HCT116 (cell line): ENCODE measurements around the gene KIAA0930. TPM values are rescaled to one million over a fixed set of nuclear protein-coding genes. Genes with fewer than 3 reads are reported as not detected.

Source experiments
- ATAC-seq: fragments of 200-7000 bp; cut with Tn5 transposase; 2 replicates; pipeline ENCODE4 v1.9.1; 2020; ENCODE audit warnings: mild to moderate bottlenecking, moderate library complexity
- BruUV-seq: library from RNA; stranded (reverse); fragments of 400-500 nt; replicated peaks from 2 replicates; lab custom pipeline; 2021; lab: Mats Ljungman, UMichigan
- CTCF ChIA-PET: fragments of 300-600 bp; sonication (Branson Sonifier 250); formaldehyde crosslinking; loops from one replicate; lab custom pipeline; 2021; ENCODE audit warnings: antibody characterized with exemption; lab: Charles Lee
- POLR2A ChIA-PET: fragments of 300-600, 350-600 bp; sonication (Branson Sonifier 250); formaldehyde crosslinking; loops from one replicate; lab custom pipeline; 2021; ENCODE audit warnings: antibody characterized with exemption; lab: Charles Lee
- RAD21 ChIA-PET, 2 experiments: fragments of 300-600 bp; sonication (Branson Sonifier 250); formaldehyde crosslinking; loops; one replicate each; lab custom pipeline; 2023; ENCODE audit warnings: low total read pairs in 2 of 2; ENCODE audit not compliant: uncharacterized antibody in 2 of 2, unreplicated experiment in 2 of 2, low non-redundant PET in 1 of 2; lab: Charles Lee
- DNase-seq: peaks from one replicate; pipeline ENCODE4 v3.0.0-alpha.2; 2010; ENCODE audit warnings: low read depth, low spot score
- H2AFZ ChIP-seq: fragments of 200-600 bp; shearing (Covaris generic), sonication (generic); 2 replicates; pipeline ENCODE4 v1.6.1; 2017; ENCODE audit warnings: low read depth, mixed run types, mixed read lengths, antibody characterized with exemption, low read length; ENCODE audit not compliant: poor library complexity, severe bottlenecking
- H3K27ac ChIP-seq: 2 replicates; pipeline ENCODE4 v1.5.1; 2012; ENCODE audit warnings: low read depth, low read length
- H3K27me3 ChIP-seq: fragments of 200-600 bp; sonication (generic); 2 replicates; pipeline ENCODE4 v1.6.1; 2016; ENCODE audit warnings: mixed run types, low read length, mixed read lengths; ENCODE audit not compliant: insufficient read depth
- H3K36me3 ChIP-seq, 2 experiments: fragments of 200-500 bp in 1 of 2; fragments of 200-600 bp in 1 of 2; sonication (Bioruptor generic) in 1 of 2; sonication (generic) in 1 of 2; 2 replicates each; pipeline versions ENCODE4 v1.5.1 to v1.6.1; 2014 to 2016; ENCODE audit warnings: low read length in 2 of 2, inconsistent platforms in 1 of 2, mixed read lengths in 1 of 2, mixed run types in 1 of 2; ENCODE audit not compliant: insufficient read depth in 2 of 2, control insufficient read depth in 1 of 2
- H3K4me1 ChIP-seq, 2 experiments: fragments of 200-600 bp in 1 of 2; sonication (generic) in 1 of 2; 2 replicates each; pipeline versions ENCODE4 v1.5.1 to v1.6.1; 2012 to 2017; ENCODE audit warnings: low read length in 2 of 2, inconsistent platforms in 1 of 2, mild to moderate bottlenecking in 1 of 2, mixed read lengths in 1 of 2, mixed run types in 1 of 2, moderate library complexity in 1 of 2; ENCODE audit not compliant: insufficient read depth in 2 of 2, control insufficient read depth in 1 of 2
- H3K4me2 ChIP-seq: fragments of 200-600 bp; sonication (generic); 2 replicates; pipeline ENCODE4 v1.6.1; 2017; ENCODE audit warnings: mixed run types, low read length, mixed read lengths
- H3K4me3 ChIP-seq, 2 experiments: fragments of 200-600 bp in 1 of 2; sonication (generic) in 1 of 2; replicated peaks in 1 of 2; 2 replicates each; pipeline ENCODE4 v1.5.1; 2011 to 2016; ENCODE audit warnings: low read length in 2 of 2, control low read depth in 1 of 2, low read depth in 1 of 2, mild to moderate bottlenecking in 1 of 2, mixed read lengths in 1 of 2, mixed run types in 1 of 2
- H3K79me2 ChIP-seq: fragments of 200-600 bp; sonication (generic); 2 replicates; pipeline ENCODE4 v1.6.1; 2017; ENCODE audit warnings: mild to moderate bottlenecking, mixed run types, low read length, moderate library complexity, mixed read lengths; ENCODE audit not compliant: insufficient read depth
- H3K9ac ChIP-seq: fragments of 200-600 bp; sonication (generic); 2 replicates; pipeline ENCODE4 v1.6.1; 2016; ENCODE audit warnings: low read length, mixed read lengths
- H3K9me2 ChIP-seq: fragments of 200-600 bp; sonication (generic), shearing (Covaris generic); 2 replicates; pipeline ENCODE4 v1.6.1; 2017; ENCODE audit warnings: mixed run types, mild to moderate bottlenecking, moderate library complexity; ENCODE audit not compliant: insufficient read depth
- H3K9me3 ChIP-seq, 2 experiments: fragments of 200-500 bp in 1 of 2; fragments of 200-600 bp in 1 of 2; sonication (Bioruptor generic) in 1 of 2; sonication (generic) in 1 of 2; 2 replicates each; pipeline ENCODE4 v1.6.1; 2014 to 2017; ENCODE audit warnings: low read length in 2 of 2, mixed read lengths in 2 of 2, inconsistent platforms in 1 of 2, low read depth in 1 of 2, mild to moderate bottlenecking in 1 of 2, mixed run types in 1 of 2, moderate library complexity in 1 of 2; ENCODE audit not compliant: control insufficient read depth in 1 of 2, insufficient read depth in 1 of 2
- H4K20me1 ChIP-seq: fragments of 200-600 bp; sonication (generic), shearing (Covaris generic); 2 replicates; pipeline ENCODE4 v1.6.1; 2017; ENCODE audit warnings: mixed run types, mild to moderate bottlenecking, moderate library complexity; ENCODE audit not compliant: insufficient read depth
- CEBPB ChIP-seq: IDR thresholded peaks from 2 replicates; pipeline ENCODE4 v1.6.1; 2012; ENCODE audit warnings: low read depth
- EZH2 ChIP-seq: fragments of 200-600 bp; sonication (generic); IDR thresholded peaks from 2 replicates; pipeline ENCODE4 v1.6.1; 2017; ENCODE audit warnings: antibody characterized with exemption, mixed run types
- EZH2phosphoT487 ChIP-seq: fragments of 200-600 bp; IDR thresholded peaks from 2 replicates; pipeline ENCODE4 v1.6.1; 2018; ENCODE audit warnings: antibody characterized with exemption, borderline replicate concordance
- POLR2A ChIP-seq: IDR thresholded peaks from 2 replicates; pipeline ENCODE4 v1.7.0; 2011; ENCODE audit warnings: borderline replicate concordance; ENCODE audit not compliant: insufficient read depth, insufficient read length; ENCODE audit errors: extremely low read depth
- SRF ChIP-seq: IDR thresholded peaks from 2 replicates; pipeline ENCODE4 v1.6.1; 2012; ENCODE audit warnings: low read depth
- intact Hi-C: fragments of 100-400 bp; cut with micrococcal nuclease; formaldehyde crosslinking; loops from 2 replicates; pipeline ENCODE4 v1.10.0; 2022
- total RNA-seq: library from RNA; stranded (reverse); gene quantifications from one replicate; pipeline ENCODE4 v1.2.1, GENCODE V29; 2021; ENCODE audit not compliant: unreplicated experiment
- TF ChIP-seq, protein P1 (sequence below), 3 experiments: fragments of 200-600 bp in 1 of 3; sonication (generic) in 1 of 3; IDR thresholded peaks in 2 of 3; conservative IDR thresholded peaks in 1 of 3; 2 replicates each; pipeline ENCODE4 v1.5.1; 2012 to 2017; ENCODE audit warnings: low read depth in 2 of 3, low read length in 2 of 3, antibody characterized with exemption in 1 of 3, borderline replicate concordance in 1 of 3, control low read depth in 1 of 3, mild to moderate bottlenecking in 1 of 3, mixed read lengths in 1 of 3, mixed run types in 1 of 3, moderate library complexity in 1 of 3; ENCODE audit not compliant: insufficient read depth in 1 of 3
- TF ChIP-seq, protein P2 (sequence below): IDR thresholded peaks from 2 replicates; pipeline ENCODE4 v1.6.1; 2011; ENCODE audit warnings: mild to moderate bottlenecking, low read length, moderate library complexity; ENCODE audit not compliant: insufficient replicate concordance; ENCODE audit errors: extremely low read depth
- TF ChIP-seq, protein P3 (sequence below): IDR thresholded peaks from 2 replicates; pipeline ENCODE4 v1.6.1; 2012

KIAA0930 gene
- total RNA-seq, 1 experiment from 2014 or later = 60.9 TPM

DNA sequence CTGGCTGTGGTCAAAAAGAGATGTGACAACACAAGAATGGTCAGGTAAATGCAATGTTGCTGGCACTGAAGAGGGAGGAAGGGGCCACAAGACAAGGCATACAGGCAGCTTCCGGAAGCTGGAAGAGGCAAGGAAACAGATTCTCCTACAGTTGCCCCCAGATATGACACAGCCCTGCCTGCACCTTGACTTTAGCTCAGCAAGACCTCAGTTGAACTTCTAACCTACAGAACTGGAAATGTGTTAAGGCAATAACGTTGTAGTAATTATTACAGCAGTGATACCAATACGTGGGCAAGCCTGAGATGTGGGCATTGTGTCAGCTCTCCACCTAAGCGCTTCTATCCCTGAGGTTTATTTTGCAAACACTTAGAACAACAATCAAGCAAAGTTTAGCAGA lies 4.2 kb upstream of the KIAA0930 start:
- no peak overlapping the region for H3K4me3 ChIP-seq
- CTCF ChIA-PET = no interaction called here
- peaks cover 6% of the 10 kb centered on the region for H3K79me2 ChIP-seq
- RAD21 ChIA-PET = no interaction called here
- intact Hi-C loops = no loop called here
- no peak for TF ChIP-seq EZH2
- TF ChIP-seq, protein P1, sequence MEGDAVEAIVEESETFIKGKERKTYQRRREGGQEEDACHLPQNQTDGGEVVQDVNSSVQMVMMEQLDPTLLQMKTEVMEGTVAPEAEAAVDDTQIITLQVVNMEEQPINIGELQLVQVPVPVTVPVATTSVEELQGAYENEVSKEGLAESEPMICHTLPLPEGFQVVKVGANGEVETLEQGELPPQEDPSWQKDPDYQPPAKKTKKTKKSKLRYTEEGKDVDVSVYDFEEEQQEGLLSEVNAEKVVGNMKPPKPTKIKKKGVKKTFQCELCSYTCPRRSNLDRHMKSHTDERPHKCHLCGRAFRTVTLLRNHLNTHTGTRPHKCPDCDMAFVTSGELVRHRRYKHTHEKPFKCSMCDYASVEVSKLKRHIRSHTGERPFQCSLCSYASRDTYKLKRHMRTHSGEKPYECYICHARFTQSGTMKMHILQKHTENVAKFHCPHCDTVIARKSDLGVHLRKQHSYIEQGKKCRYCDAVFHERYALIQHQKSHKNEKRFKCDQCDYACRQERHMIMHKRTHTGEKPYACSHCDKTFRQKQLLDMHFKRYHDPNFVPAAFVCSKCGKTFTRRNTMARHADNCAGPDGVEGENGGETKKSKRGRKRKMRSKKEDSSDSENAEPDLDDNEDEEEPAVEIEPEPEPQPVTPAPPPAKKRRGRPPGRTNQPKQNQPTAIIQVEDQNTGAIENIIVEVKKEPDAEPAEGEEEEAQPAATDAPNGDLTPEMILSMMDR (IDR thresholded peaks at IDR 0.05 in 2 of 3, conservative IDR thresholded peaks at IDR 0.05 in 1 of 3; ENCODE audit: borderline replicate concordance in 1 of 3, insufficient read depth in 1 of 3, low read depth in 2 of 3, low read length in 2 of 3) = no peak
- TF ChIP-seq SRF = no peak
- TF ChIP-seq CEBPB = no peak
- no peak for TF ChIP-seq POLR2A
- TF ChIP-seq, protein P2, sequence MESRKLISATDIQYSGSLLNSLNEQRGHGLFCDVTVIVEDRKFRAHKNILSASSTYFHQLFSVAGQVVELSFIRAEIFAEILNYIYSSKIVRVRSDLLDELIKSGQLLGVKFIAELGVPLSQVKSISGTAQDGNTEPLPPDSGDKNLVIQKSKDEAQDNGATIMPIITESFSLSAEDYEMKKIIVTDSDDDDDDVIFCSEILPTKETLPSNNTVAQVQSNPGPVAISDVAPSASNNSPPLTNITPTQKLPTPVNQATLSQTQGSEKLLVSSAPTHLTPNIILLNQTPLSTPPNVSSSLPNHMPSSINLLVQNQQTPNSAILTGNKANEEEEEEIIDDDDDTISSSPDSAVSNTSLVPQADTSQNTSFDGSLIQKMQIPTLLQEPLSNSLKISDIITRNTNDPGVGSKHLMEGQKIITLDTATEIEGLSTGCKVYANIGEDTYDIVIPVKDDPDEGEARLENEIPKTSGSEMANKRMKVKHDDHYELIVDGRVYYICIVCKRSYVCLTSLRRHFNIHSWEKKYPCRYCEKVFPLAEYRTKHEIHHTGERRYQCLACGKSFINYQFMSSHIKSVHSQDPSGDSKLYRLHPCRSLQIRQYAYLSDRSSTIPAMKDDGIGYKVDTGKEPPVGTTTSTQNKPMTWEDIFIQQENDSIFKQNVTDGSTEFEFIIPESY = no peak
- no peak for TF ChIP-seq EZH2phosphoT487
- TF ChIP-seq, protein P3, sequence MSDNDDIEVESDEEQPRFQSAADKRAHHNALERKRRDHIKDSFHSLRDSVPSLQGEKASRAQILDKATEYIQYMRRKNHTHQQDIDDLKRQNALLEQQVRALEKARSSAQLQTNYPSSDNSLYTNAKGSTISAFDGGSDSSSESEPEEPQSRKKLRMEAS = no peak
- BruUV-seq = no TSS peak
- no peak overlapping the region for H3K9ac ChIP-seq
- peak overlapping the region; percentile 97 for H3K27ac ChIP-seq
- H4K20me1 ChIP-seq = no peaks in the 10 kb centered on the region
- no peaks in the 10 kb centered on the region for H3K9me2 ChIP-seq
- H3K9me3 ChIP-seq = no peaks in the 10 kb centered on the region
- H3K4me1 ChIP-seq = peaks cover 43 to 67% of the 10 kb centered on the region in 2 experiments
- H3K27me3 ChIP-seq = no peaks in the 10 kb centered on the region
- DNase-seq (no peak), ATAC-seq (no peak)
- POLR2A ChIA-PET = no interaction called here
- no peak overlapping the region for H2AFZ ChIP-seq
- no peaks in the 10 kb centered on the region for H3K36me3 ChIP-seq
- H3K4me2 ChIP-seq = peak overlapping the region; percentile 11; the same call in 1 of the 2 replicates
